Measurements from ENCODE around the gene BLTP2.

Gene BLTP2

GRCh38 chr17:28597606-28598383, 47.2 kb downstream of the BLTP2 start:
- DNase-seq, result no peak

Measured in NCI-H526 treated with DMSO at 0.1 percent for 48 hours (cell line).